RWPE1 (cell line): ENCODE results near the gene CRIP1.
A peak's percentile ranks its signal among the peaks of the same experiment; 100 is the strongest.

ENCODE experiments used
- CTCF ChIA-PET: fragments of 350-600 bp; sonication (Branson Sonifier 250); formaldehyde crosslinking; extraction: SDS; loops from one replicate; lab custom pipeline; 2021; lab: Yijun Ruan, JAX
- POLR2A ChIA-PET: fragments of 400-600 bp; formaldehyde crosslinking; extraction: SDS; loops from one replicate; lab custom pipeline; 2020; ENCODE audit warnings: antibody characterized with exemption; ENCODE audit not compliant: low non-redundant PET; lab: Yijun Ruan, JAX
- DNase-seq: peaks from one replicate; pipeline ENCODE4 v3.0.0; 2012; ENCODE audit warnings: low spot score
- H3K27ac ChIP-seq: fragments of 450-650 bp; 2 replicates; pipeline ENCODE4 v1.5.1; 2017
- CTCF ChIP-seq: fragments of 450-650 bp; conservative IDR thresholded peaks from 2 replicates; pipeline ENCODE4 v1.5.1; 2017; ENCODE audit warnings: low read depth, mild to moderate bottlenecking

CRIP1 gene

GRCh38 chr14:105475269-105476096 lies 11.2 kb upstream of the CRIP1 start:
- DNase-seq = peak; percentile 71
- CTCF ChIA-PET = interaction anchor here (1.1 to 1.5 kb wide), 2 partner anchors 15 to 53 kb away, joined by 4 to 10 read pairs; no protein-coding TSS in a partner anchor
- POLR2A ChIA-PET = interaction anchor here (0.7 kb wide), 1 partner anchor 508 kb away, joined by 3 read pairs; no protein-coding TSS in a partner anchor
- no peak for TF ChIP-seq CTCF
- peak overlapping the region; percentile 100 for H3K27ac ChIP-seq

DNA sequence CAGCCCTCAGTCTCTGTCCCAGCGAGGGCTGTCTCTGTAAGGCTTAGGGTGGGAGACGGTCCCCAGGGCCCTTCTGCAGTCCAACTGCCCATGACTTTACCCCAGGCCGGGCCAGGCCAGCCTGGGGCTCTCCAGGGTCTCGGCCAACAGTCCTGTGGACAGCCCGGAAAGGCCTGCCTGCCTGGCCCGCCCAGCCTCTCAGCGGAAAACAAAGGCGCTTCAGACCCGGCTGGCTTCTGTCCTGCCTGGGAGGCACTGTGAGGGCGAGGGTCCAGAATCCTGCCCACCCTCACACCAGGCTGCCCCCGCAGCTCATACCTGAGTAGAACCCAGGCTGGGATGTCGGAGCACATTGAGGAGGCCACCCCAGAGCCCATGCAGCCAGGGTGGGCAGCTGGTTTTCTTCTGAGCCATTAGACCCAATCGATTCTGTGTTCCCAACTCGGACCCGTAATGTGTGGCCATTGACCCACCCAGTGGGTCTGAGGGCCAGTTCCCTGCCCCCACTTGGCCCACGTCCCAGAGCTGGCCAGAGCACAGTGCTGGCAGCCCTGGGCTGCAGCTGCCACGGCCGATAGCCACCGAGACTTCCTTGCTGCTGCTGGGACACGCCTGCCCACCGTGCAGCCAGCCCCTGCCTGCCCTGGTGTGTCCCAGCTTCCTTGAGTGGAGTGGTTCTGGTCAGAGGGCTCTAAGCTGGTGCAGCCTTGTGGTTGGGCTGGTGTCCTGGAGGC lies 10.4 kb upstream of the CRIP1 start:
- no peak for TF ChIP-seq CTCF
- peak overlapping the region; percentile 100 for H3K27ac ChIP-seq
- ChIA-PET CTCF (interaction anchor here (0.8 to 1.5 kb wide), 5 partner anchors 14 to 105 kb away, joined by 3 to 10 read pairs (median 4); no protein-coding TSS in a partner anchor), POLR2A (no interaction called here)
- no peak for DNase-seq

GRCh38 chr14:105476831-105477659 lies 9.6 kb upstream of the CRIP1 start:
- ChIA-PET POLR2A (no interaction called here), CTCF (interaction anchor here (0.7 to 1.3 kb wide), 4 partner anchors 13 to 106 kb away, joined by 3 to 6 read pairs (median 3); no protein-coding TSS in a partner anchor)
- no peak for DNase-seq
- no peak for TF ChIP-seq CTCF
- H3K27ac ChIP-seq = peak overlapping the region; percentile 100

- DNase-seq = no peak
- TF ChIP-seq CTCF = no peak
- peak overlapping the region; percentile 100 for H3K27ac ChIP-seq
- ChIA-PET POLR2A (no interaction called here), CTCF (interaction anchor here (0.7 kb wide), 1 partner anchor 12 kb away, joined by 3 read pairs; no protein-coding TSS in a partner anchor)
Observed at GRCh38 chr14:105477660-105478397, 8.9 kb upstream of the CRIP1 start.

- ChIA-PET POLR2A (no interaction called here), CTCF (no interaction called here)
- H3K27ac ChIP-seq = peak overlapping the region; percentile 100
- DNase-seq = no peak
- no peak for TF ChIP-seq CTCF
Observed at GRCh38 chr14:105478398-105479251, 8.1 kb upstream of the CRIP1 start.
